Thyroid gland (tissue), 4 donors: ENCODE measurements around the gene COX4I2. TPM values are rescaled to one million over a fixed set of nuclear protein-coding genes. Genes with fewer than 3 reads are reported as not detected.

Source experiments
- DNase-seq, 2 donors: peaks; one replicate each; pipeline ENCODE4 v3.0.0-alpha.2; 2019
- H3K27ac ChIP-seq, 3 donors: fragments of 200-600 bp; sonication (generic); 1 replicate in 2 of 3; 2 replicates in 1 of 3; pipeline ENCODE4 v1.5.1; 2016 to 2019; ENCODE audit warnings: mild to moderate bottlenecking in 1 of 3, moderate library complexity in 1 of 3
- H3K27me3 ChIP-seq: fragments of 200-600 bp; sonication (generic); one replicate; pipeline ENCODE4 v1.5.1; 2019
- H3K36me3 ChIP-seq, 2 donors: fragments of 200-600 bp; sonication (generic); one replicate each; pipeline ENCODE4 v1.5.1; 2016 to 2019
- H3K4me1 ChIP-seq, 2 donors: fragments of 200-600 bp; sonication (generic); one replicate each; pipeline ENCODE4 v1.5.1; 2017 to 2019
- H3K4me3 ChIP-seq, 3 donors: fragments of 200-600 bp; sonication (generic); replicated peaks in 1 of 3; 1 replicate in 2 of 3; 2 replicates in 1 of 3; pipeline ENCODE4 v1.5.1; 2016; ENCODE audit warnings: mild to moderate bottlenecking in 1 of 3
- H3K9me3 ChIP-seq: fragments of 200-600 bp; sonication (generic); one replicate; pipeline ENCODE4 v1.5.1; 2017
- CTCF ChIP-seq, 6 experiments: fragments of 200-600 bp in 3 of 6; fragments of 450-650 bp in 3 of 6; sonication (generic) in 3 of 6; IDR thresholded peaks; one replicate each; pipeline ENCODE4 v1.5.1; 2016 to 2019; ENCODE audit warnings: antibody characterized with exemption in 6 of 6, mild to moderate bottlenecking in 2 of 6, inconsistent platforms in 1 of 6, moderate library complexity in 1 of 6
- POLR2A ChIP-seq, 2 donors: fragments of 450-650 bp; IDR thresholded peaks; one replicate each; pipeline ENCODE4 v1.6.1; 2017; ENCODE audit warnings: antibody characterized with exemption in 2 of 2, mild to moderate bottlenecking in 2 of 2, moderate library complexity in 1 of 2
- WGBS, 2 donors: methylation state at CpG; one replicate each; pipeline ENCODE4 v1.1.5; 2017; 5-methylcytosine and 5-hydroxymethylcytosine counted together
- intact Hi-C: fragments of 100-400 bp; cut with DNase I; formaldehyde crosslinking; loops from one replicate; pipeline ENCODE4 v1.15.1; 2023
- total RNA-seq, 4 donors: library from RNA; depleted of rRNA; stranded (reverse); fragments of >200 nt; gene quantifications; one replicate each; pipeline ENCODE4 v1.2.3, GENCODE V29; 2016

COX4I2 gene
- total RNA-seq, 4 donors from 2014 or later: 1.1 to 4.8 (median 3.4) TPM

- DNase-seq: peak; percentile 77 to 84
- Histone ChIP-seq H3K4me3 (no peak overlapping the region), H3K27ac (peak overlapping the region; percentile 70 to 90 (median 80)), H3K9me3 (no peaks in the 10 kb centered on the region), H3K4me1 (peaks cover 86 to 100% of the 10 kb centered on the region in 2 donors), H3K27me3 (no peaks in the 10 kb centered on the region), H3K36me3 (peaks cover 3 to 9% of the 10 kb centered on the region in 2 donors)
- 49 to 60% methylated on average over 10 of the region's 10 CpGs for WGBS, 2 donors
- TF ChIP-seq POLR2A (IDR thresholded peaks at IDR 0.05) (peak in 1 of 2 donors; percentile 46), CTCF (IDR thresholded peaks at IDR 0.05) (no peak)
- intact Hi-C loops: no loop called here
Observed at GRCh38 chr20:31670371-31671228, 32.9 kb downstream of the COX4I2 start.

GRCh38 chr20:31671324-31671723 is 33.6 kb downstream of the COX4I2 start:
- no peaks in the 10 kb centered on the region for H3K9me3 ChIP-seq
- WGBS, 2 donors: 96 to 97% methylated on average over 2 of the region's 2 CpGs
- H3K27ac ChIP-seq: peak overlapping the region; percentile 70 to 90 (median 80)
- peaks cover 0 to 1% of the 10 kb centered on the region in 2 donors for H3K36me3 ChIP-seq
- H3K27me3 ChIP-seq: no peaks in the 10 kb centered on the region
- no peak overlapping the region for H3K4me3 ChIP-seq
- TF ChIP-seq CTCF (IDR thresholded peaks at IDR 0.05): no peak
- TF ChIP-seq POLR2A (IDR thresholded peaks at IDR 0.05): no peak
- intact Hi-C loops: no loop called here
- DNase-seq: peak; percentile 38 to 44
- peaks cover 91 to 100% of the 10 kb centered on the region in 2 donors for H3K4me1 ChIP-seq

GRCh38 chr20:31673435-31673834 is 35.7 kb downstream of the COX4I2 start:
- Histone ChIP-seq H3K9me3 (no peaks in the 10 kb centered on the region), H3K4me3 (no peak overlapping the region), H3K36me3 (no peaks in the 10 kb centered on the region), H3K4me1 (peaks cover 82 to 99% of the 10 kb centered on the region in 2 donors), H3K27ac (peak overlapping the region; percentile 79 to 90 (median 80)), H3K27me3 (no peaks in the 10 kb centered on the region)
- no peak for DNase-seq
- TF ChIP-seq POLR2A (IDR thresholded peaks at IDR 0.05) (no peak), CTCF (IDR thresholded peaks at IDR 0.05) (no peak)
- intact Hi-C loops: no loop called here

- Histone ChIP-seq H3K4me3 (no peak overlapping the region), H3K27ac (peak overlapping the region; percentile 79 to 90 (median 80)), H3K4me1 (peaks cover 82 to 99% of the 10 kb centered on the region in 2 donors), H3K27me3 (no peaks in the 10 kb centered on the region), H3K36me3 (no peaks in the 10 kb centered on the region), H3K9me3 (no peaks in the 10 kb centered on the region)
- 55 to 69% methylated on average over 2 of the region's 2 CpGs for WGBS, 2 donors
- intact Hi-C loops: no loop called here
- no peak for TF ChIP-seq CTCF (IDR thresholded peaks at IDR 0.05)
- no peak for TF ChIP-seq POLR2A (IDR thresholded peaks at IDR 0.05)
- no peak for DNase-seq
Observed at GRCh38 chr20:31673943-31674463, 36.3 kb downstream of the COX4I2 start.
